Hippocampal formation (tissue), 2 donors: ENCODE data around the gene NCOA7.
"Not testable (repeated sequence)": the region's sequence is repeated elsewhere in the genome, so short reads cannot be mapped to it uniquely, and the experiment has no call there.

Experiments
- DNase-seq, 2 donors: peaks; one replicate each; lab custom pipeline; 2025; lab: John Stamatoyannopoulos, UW

NCOA7 gene

GRCh38 chr6:125923366-125923877, 132.7 kb downstream of the NCOA7 start:
- DNase-seq, result no peak

- no peak for DNase-seq
These were observed 133.4 kb downstream of the NCOA7 start for GRCh38 chr6:125924169-125924568.

GRCh38 chr6:125924697-125925358, 134.1 kb downstream of the NCOA7 start:
- no peak for DNase-seq

- DNase-seq, result no peak
These were observed 136.0 kb downstream of the NCOA7 start for GRCh38 chr6:125926711-125927110.

GRCh38 chr6:125927761-125928160, 137.0 kb downstream of the NCOA7 start:
- no peak for DNase-seq

- no peak for DNase-seq
These were observed 140.1 kb downstream of the NCOA7 start for GRCh38 chr6:125930765-125931418.

GRCh38 chr6:125931733-125932450, 141.1 kb downstream of the NCOA7 start:
- no peak for DNase-seq

- no peak for DNase-seq
These were observed 141.7 kb downstream of the NCOA7 start for GRCh38 chr6:125932451-125932795.

GRCh38 chr6:125935520-125935919, 144.8 kb downstream of the NCOA7 start:
- not testable (repeated sequence) for DNase-seq

- no peak for DNase-seq
These were observed 148.3 kb downstream of the NCOA7 start for GRCh38 chr6:125939026-125939425.

- no peak for DNase-seq
These were observed 149.0 kb downstream of the NCOA7 start for GRCh38 chr6:125939791-125940190.

GRCh38 chr6:125940247-125941041, 149.7 kb downstream of the NCOA7 start:
- no peak for DNase-seq

GRCh38 chr6:125942672-125943527, 152.1 kb downstream of the NCOA7 start:
- DNase-seq, result no peak

GRCh38 chr6:125943528-125944433, 153.0 kb downstream of the NCOA7 start:
- DNase-seq, result no peak

- peak; percentile 19 to 73 for DNase-seq
These were observed 153.7 kb downstream of the NCOA7 start for GRCh38 chr6:125944434-125944816.

- no peak for DNase-seq
These were observed 154.1 kb downstream of the NCOA7 start for GRCh38 chr6:125944896-125945295.

GRCh38 chr6:125945378-125946141, 154.8 kb downstream of the NCOA7 start:
- no peak for DNase-seq

GRCh38 chr6:125947615-125948014, 156.9 kb downstream of the NCOA7 start:
- DNase-seq, result no peak

GRCh38 chr6:125948455-125948854, 157.7 kb downstream of the NCOA7 start:
- no peak for DNase-seq
